D721Med (cell line): ENCODE results near the gene CSK.

Source experiments
- DNase-seq: peaks from one replicate; pipeline ENCODE4 v3.0.0; 2011; ENCODE audit warnings: low spot score; ENCODE audit not compliant: insufficient read length
- FAIRE-seq: peaks from 2 replicates; lab custom pipeline; 2011; peaks lifted over from hg19 to GRCh38; lab: Jason Lieb, UNC
- TF ChIP-seq, protein P1 (sequence below): IDR thresholded peaks from 2 replicates; pipeline ENCODE4 v1.5.1; 2012; ENCODE audit warnings: mild to moderate bottlenecking, control low read depth; ENCODE audit not compliant: insufficient read depth; ENCODE audit errors: missing control alignments

The CSK gene

GRCh38 chr15:74839526-74840395 is 57.9 kb downstream of the CSK start:
- TF ChIP-seq, protein P1, sequence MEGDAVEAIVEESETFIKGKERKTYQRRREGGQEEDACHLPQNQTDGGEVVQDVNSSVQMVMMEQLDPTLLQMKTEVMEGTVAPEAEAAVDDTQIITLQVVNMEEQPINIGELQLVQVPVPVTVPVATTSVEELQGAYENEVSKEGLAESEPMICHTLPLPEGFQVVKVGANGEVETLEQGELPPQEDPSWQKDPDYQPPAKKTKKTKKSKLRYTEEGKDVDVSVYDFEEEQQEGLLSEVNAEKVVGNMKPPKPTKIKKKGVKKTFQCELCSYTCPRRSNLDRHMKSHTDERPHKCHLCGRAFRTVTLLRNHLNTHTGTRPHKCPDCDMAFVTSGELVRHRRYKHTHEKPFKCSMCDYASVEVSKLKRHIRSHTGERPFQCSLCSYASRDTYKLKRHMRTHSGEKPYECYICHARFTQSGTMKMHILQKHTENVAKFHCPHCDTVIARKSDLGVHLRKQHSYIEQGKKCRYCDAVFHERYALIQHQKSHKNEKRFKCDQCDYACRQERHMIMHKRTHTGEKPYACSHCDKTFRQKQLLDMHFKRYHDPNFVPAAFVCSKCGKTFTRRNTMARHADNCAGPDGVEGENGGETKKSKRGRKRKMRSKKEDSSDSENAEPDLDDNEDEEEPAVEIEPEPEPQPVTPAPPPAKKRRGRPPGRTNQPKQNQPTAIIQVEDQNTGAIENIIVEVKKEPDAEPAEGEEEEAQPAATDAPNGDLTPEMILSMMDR: no peak
- no peak for DNase-seq
- no peak for FAIRE-seq

GRCh38 chr15:74840851-74841775 is 59.2 kb downstream of the CSK start:
- TF ChIP-seq, protein P1: no peak
- no peak for FAIRE-seq

GRCh38 chr15:74841891-74842373 is 60.1 kb downstream of the CSK start:
- DNase-seq (no peak), FAIRE-seq (no peak)
- TF ChIP-seq, protein P1: no peak

More at GRCh38 chr15:74840851-74841775, 59.2 kb downstream of the CSK start:
- DNase-seq: no peak

DNA sequence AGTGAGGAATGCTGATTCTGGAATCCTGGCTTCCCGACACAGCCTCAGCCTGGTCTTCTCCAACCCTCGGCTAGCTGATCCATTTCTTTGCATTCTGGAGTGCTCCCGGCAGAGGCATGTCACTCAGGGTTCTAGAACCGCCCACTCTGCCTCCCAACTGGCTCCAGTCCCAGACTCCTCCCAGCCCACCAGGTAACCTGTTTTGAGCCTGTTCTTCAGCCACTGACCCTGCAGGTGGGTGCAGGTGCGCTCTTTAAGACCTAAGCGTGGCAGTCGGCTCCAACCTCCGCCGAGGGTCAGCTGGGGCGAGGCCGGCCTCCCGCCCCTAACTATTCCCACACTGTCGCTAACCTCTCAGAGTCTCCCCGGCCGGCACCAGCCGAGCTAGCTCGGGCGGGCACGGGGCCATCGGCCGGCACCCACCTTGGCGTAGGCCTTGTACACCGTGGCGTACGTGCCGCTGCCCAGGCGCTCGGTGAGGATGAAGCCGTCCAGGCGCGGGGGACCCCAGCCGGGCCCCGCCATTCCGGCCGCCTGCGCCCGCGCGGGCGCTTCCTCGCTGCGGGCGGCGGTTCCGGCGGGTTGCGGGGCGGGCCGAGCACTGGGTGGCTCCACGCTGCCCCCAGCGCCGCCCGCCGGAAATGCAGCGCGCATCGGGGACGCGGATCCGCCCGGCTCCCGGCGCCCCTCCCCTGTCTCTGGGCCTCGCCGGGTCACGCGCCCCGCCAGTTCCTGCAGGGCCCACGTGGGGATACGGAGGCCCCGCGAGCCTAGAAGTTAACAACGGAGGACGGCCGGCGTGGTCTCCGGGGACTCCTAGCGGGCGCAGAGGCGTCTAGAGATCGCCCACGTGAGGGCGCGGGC is 60.9 kb downstream of the CSK start, which contains the start of gene ULK3:
Gene ULK3 (minus strand): TSS at position 576 of the 864 bp plus-strand sequence. CDS start 51 bp downstream, at position 525.
- FAIRE-seq (no peak), DNase-seq (peak; percentile 92)
- TF ChIP-seq, protein P1: peak; percentile 50

- FAIRE-seq (no peak), DNase-seq (no peak)
- TF ChIP-seq, protein P1: no peak
Observed at GRCh38 chr15:74843445-74843828, 61.6 kb downstream of the CSK start.

DNA sequence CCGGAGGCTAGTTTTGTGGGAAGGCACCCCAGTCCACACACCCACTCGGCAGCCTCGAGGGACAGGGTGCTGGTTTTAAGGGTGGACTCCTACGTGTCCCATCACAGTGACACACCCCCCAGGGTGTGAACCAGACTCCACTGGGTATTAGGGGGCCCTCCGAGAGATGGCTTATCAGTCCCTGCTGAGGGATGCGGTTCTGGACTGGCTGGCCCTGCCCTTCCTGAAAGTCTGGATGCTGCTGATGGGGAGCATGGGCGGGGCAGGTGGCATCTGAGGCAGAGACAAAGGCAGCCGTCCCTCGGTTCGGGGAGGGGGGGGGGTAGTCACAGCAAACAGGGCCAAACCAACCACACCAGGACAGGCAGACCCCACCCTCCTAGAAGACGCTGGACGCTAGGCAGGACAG is 62.0 kb downstream of the CSK start:
- TF ChIP-seq, protein P1: no peak
- no peak for DNase-seq
- no peak for FAIRE-seq
